ENCODE measurements around the gene TNRC6B. TPM values are rescaled to one million over a fixed set of nuclear protein-coding genes. Genes with fewer than 3 reads are reported as not detected.

TNRC6B gene
- total and polyA plus RNA-seq, 2 experiments from 2014 or later = 46.9 to 87.8 TPM

DNA sequence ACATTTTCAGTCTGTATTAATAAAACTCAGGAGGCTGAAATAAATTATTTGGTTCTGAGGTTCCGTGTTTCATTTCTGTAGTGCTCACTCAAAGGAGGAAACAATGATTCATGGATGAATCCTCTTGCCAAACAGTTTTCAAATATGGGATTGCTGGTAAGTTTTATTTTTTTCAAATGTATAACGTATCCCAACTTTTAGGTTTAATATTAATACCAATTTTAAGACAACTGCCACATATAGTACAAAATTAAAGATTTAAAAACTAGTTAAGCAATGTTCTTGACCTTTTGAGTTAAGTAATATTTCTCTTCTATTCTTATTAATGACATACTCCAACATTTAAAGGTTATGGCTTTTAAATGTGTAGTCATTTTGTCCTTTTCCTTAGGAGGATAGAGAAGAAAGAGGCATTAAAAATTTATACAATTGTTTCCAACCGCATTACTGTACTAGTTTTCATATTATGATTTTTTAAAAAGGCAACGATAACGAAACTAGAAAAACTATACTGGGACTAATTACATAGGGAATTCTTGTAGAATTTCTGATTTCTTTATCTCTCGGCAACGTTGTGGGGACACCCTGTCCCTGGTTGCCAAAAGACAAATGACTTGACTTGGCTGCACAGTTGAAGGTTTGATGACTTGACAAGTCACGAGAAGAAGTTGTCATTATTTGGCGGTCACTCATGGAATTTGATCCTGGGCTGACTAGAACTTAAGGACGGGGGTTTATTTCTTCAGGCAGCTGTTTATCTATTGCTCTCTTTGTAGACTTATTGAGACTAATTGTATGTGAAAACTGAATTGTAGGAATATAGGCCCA is 99.5 kb downstream of the TNRC6B start:
- no peaks in the 10 kb centered on the region for H3K9me3 Mint-ChIP-seq

DNA sequence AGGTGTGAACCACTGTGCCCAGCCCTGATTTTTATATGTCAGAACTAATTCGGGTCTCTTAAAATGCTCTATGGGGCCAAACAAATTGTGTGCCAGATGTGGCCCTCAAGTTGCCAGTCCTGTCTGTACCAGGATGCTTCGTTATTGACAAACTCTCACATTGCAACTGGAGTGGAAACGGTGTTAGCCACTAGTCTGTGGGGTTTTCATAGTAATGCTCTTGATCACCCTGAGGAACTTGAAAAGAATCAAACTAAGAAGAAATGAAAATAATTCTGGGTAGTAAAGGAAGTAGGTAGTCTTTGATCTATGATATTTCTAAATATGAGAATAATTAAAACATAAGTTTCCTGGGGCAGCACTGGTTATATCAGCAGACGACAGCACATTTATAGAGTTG is 101.3 kb downstream of the TNRC6B start:
- no peaks in the 10 kb centered on the region for H3K4me1 ChIP-seq (ENCODE audit: insufficient read depth)
- ATAC-seq = no peak
- H3K4me2 ChIP-seq = no peak overlapping the region
- H3F3A ChIP-seq (replicated peaks; ENCODE audit: low read depth) = no peaks in the 10 kb centered on the region
- H3K79me2 ChIP-seq (replicated peaks; ENCODE audit: insufficient read depth) = no peaks in the 10 kb centered on the region
- Mint-ChIP-seq H3K27ac (no peak overlapping the region), H3K4me1 (no peaks in the 10 kb centered on the region), H3K27me3 (ENCODE audit: insufficient read depth, low read depth, poor library complexity) (peaks cover 2% of the 10 kb centered on the region), H3K9me3 (no peaks in the 10 kb centered on the region), H3K36me3 (ENCODE audit: low read depth) (peaks cover 53% of the 10 kb centered on the region), H3K4me3 (no peak overlapping the region)
- H2AFZ ChIP-seq = no peak overlapping the region
- no peak overlapping the region for H3K27ac ChIP-seq (ENCODE audit: low read depth)
- no peaks in the 10 kb centered on the region for H3K9me2 ChIP-seq (ENCODE audit: insufficient read depth)
- peaks cover 8% of the 10 kb centered on the region; the same call in 1 of the 2 replicates for H4K20me1 ChIP-seq (replicated peaks; ENCODE audit: insufficient read depth)
- H3K27me3 ChIP-seq (ENCODE audit: insufficient read depth) = no peaks in the 10 kb centered on the region
- 0 out of 2 replicates have a peak, but pooled peaks cover 5% of the 10 kb centered on the region for H3K36me3 ChIP-seq (ENCODE audit: insufficient read depth)
- no peak for DNase-seq (ENCODE audit: low spot score)
- H3K4me3 ChIP-seq = no peak overlapping the region
- TF ChIP-seq ZNF114 (CRISPR knock-in tag; IDR thresholded peaks at IDR 0.05) = no peak
- no peak for TF ChIP-seq EZH2 (IDR thresholded peaks at IDR 0.05; ENCODE audit: low read depth, unreplicated experiment)

More for the DNA sequence above, 99.5 kb downstream of the TNRC6B start:
- Histone ChIP-seq H3K4me2 (no peak overlapping the region), H3K4me1 (ENCODE audit: insufficient read depth) (no peaks in the 10 kb centered on the region), H3F3A (replicated peaks; ENCODE audit: low read depth) (no peaks in the 10 kb centered on the region), H4K20me1 (replicated peaks; ENCODE audit: insufficient read depth) (peaks cover 8% of the 10 kb centered on the region; the same call in 1 of the 2 replicates), H3K27me3 (ENCODE audit: insufficient read depth) (no peaks in the 10 kb centered on the region), H3K79me2 (replicated peaks; ENCODE audit: insufficient read depth) (peaks cover 2% of the 10 kb centered on the region), H3K4me3 (no peak overlapping the region), H2AFZ (no peak overlapping the region), H3K9me2 (ENCODE audit: insufficient read depth) (no peaks in the 10 kb centered on the region), H3K36me3 (ENCODE audit: insufficient read depth) (peaks cover 7% of the 10 kb centered on the region; the same call in 1 of the 2 replicates), H3K27ac (ENCODE audit: low read depth) (no peak overlapping the region)
- no peaks in the 10 kb centered on the region; the same call in 2 of the 3 replicates for H3K4me1 Mint-ChIP-seq
- peaks cover 62% of the 10 kb centered on the region for H3K36me3 Mint-ChIP-seq (ENCODE audit: low read depth)
- DNase-seq (ENCODE audit: low spot score) = no peak
- H3K27ac Mint-ChIP-seq = no peak overlapping the region
- H3K4me3 Mint-ChIP-seq = no peak overlapping the region
- H3K27me3 Mint-ChIP-seq (ENCODE audit: insufficient read depth, low read depth, poor library complexity) = peaks cover 2% of the 10 kb centered on the region
- no peak for ATAC-seq
- TF ChIP-seq ZNF114 (CRISPR knock-in tag; IDR thresholded peaks at IDR 0.05) = no peak

- Histone ChIP-seq H3K27ac (ENCODE audit: low read depth) (no peak overlapping the region), H3K9me2 (ENCODE audit: insufficient read depth) (no peaks in the 10 kb centered on the region), H3K79me2 (replicated peaks; ENCODE audit: insufficient read depth) (0 out of 2 replicates have a peak, but pooled peaks cover 6% of the 10 kb centered on the region), H4K20me1 (replicated peaks; ENCODE audit: insufficient read depth) (peaks cover 4% of the 10 kb centered on the region; the same call in 1 of the 2 replicates), H3K36me3 (ENCODE audit: insufficient read depth) (peaks cover 24% of the 10 kb centered on the region), H3K4me2 (no peak overlapping the region), H3K27me3 (ENCODE audit: insufficient read depth) (no peaks in the 10 kb centered on the region), H3K4me3 (no peak overlapping the region), H3F3A (replicated peaks; ENCODE audit: low read depth) (no peaks in the 10 kb centered on the region), H3K4me1 (ENCODE audit: insufficient read depth) (no peaks in the 10 kb centered on the region), H2AFZ (no peak overlapping the region)
- no peak for DNase-seq (ENCODE audit: low spot score)
- Mint-ChIP-seq H3K27ac (no peak overlapping the region), H3K4me1 (no peaks in the 10 kb centered on the region), H3K4me3 (no peak overlapping the region), H3K36me3 (ENCODE audit: low read depth) (peaks cover 57% of the 10 kb centered on the region), H3K9me3 (no peaks in the 10 kb centered on the region), H3K27me3 (ENCODE audit: insufficient read depth, low read depth, poor library complexity) (no peaks in the 10 kb centered on the region)
- peak; percentile 59 for ATAC-seq
- TF ChIP-seq CREB1 (CRISPR knock-in tag; IDR thresholded peaks at IDR 0.05; ENCODE audit: low read depth) = no peak
- no peak for TF ChIP-seq POLR2AphosphoS5 (IDR thresholded peaks at IDR 0.05; ENCODE audit: low read depth)
- no peak for TF ChIP-seq NANOG (IDR thresholded peaks at IDR 0.05; ENCODE audit: borderline replicate concordance)
- TF ChIP-seq, protein P1, sequence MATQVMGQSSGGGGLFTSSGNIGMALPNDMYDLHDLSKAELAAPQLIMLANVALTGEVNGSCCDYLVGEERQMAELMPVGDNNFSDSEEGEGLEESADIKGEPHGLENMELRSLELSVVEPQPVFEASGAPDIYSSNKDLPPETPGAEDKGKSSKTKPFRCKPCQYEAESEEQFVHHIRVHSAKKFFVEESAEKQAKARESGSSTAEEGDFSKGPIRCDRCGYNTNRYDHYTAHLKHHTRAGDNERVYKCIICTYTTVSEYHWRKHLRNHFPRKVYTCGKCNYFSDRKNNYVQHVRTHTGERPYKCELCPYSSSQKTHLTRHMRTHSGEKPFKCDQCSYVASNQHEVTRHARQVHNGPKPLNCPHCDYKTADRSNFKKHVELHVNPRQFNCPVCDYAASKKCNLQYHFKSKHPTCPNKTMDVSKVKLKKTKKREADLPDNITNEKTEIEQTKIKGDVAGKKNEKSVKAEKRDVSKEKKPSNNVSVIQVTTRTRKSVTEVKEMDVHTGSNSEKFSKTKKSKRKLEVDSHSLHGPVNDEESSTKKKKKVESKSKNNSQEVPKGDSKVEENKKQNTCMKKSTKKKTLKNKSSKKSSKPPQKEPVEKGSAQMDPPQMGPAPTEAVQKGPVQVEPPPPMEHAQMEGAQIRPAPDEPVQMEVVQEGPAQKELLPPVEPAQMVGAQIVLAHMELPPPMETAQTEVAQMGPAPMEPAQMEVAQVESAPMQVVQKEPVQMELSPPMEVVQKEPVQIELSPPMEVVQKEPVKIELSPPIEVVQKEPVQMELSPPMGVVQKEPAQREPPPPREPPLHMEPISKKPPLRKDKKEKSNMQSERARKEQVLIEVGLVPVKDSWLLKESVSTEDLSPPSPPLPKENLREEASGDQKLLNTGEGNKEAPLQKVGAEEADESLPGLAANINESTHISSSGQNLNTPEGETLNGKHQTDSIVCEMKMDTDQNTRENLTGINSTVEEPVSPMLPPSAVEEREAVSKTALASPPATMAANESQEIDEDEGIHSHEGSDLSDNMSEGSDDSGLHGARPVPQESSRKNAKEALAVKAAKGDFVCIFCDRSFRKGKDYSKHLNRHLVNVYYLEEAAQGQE (IDR thresholded peaks at IDR 0.05; ENCODE audit: unreplicated experiment) = no peak
- no peak for TF ChIP-seq JUNB (IDR thresholded peaks at IDR 0.05; ENCODE audit: unreplicated experiment)
These were observed 104.0 kb downstream of the TNRC6B start for GRCh38 chr22:40281717-40282116.

Data from GM23338 (cell line).